Measurements from ENCODE around the gene DBNDD1. TPM values are rescaled to one million over a fixed set of nuclear protein-coding genes. Genes with fewer than 3 reads are reported as not detected.
"Not testable (repeated sequence)": the region's sequence is repeated elsewhere in the genome, so short reads cannot be mapped to it uniquely, and the experiment has no call there.

DBNDD1 gene, protein sequence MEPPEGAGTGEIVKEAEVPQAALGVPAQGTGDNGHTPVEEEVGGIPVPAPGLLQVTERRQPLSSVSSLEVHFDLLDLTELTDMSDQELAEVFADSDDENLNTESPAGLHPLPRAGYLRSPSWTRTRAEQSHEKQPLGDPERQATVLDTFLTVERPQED
- 10 to 100 TPM in 1 of 2 donors, 1 to 10 TPM in 1; 8.7 to 19.9 TPM for total RNA-seq

DNA sequence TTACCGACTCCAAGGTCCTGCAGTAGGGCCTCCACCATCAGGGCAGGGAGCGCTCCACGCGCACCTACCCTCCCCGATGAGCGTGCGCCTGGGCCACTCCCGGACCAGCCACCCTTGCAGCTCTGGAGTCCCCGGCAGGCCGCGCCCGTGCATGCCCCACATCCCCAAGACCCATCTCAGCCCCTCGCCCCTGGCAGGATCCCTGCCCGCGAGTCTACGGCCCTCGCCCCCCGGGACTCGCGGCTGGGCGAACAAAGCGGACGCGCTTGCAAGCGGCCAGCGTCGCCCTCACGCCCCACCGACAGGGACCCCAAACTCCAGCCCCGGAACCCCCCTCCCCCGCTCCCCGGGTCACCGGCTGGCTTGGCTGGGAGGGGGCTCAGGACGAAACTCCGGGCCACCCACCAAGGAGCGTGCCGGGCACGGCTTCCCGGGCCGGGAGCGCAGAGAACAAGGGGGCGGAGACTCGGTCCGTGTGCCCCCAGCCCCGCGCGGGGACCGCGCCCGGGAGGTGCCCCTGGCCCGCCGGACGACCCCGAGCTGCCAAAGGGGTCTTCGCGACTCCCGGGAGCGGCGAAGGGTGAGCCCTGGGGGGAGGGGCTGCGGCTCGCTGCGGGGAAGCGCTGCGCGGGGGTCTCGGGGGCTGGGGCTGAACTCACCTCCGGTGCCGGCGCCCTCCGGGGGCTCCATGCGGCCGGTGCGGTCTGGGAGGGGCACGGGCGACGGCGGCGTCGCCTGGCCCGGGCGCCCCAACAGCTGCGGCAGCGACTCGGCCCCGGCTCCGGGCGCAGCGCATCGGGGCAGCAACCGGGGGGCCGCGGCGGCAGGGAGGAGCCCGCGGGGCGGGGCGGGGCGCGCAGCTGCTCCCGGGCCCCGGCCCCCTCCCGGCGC is at the start of gene DBNDD1:
Gene DBNDD1 (minus strand): TSS at position 805 of the 891 bp plus-strand sequence. CDS start 115 bp downstream, at position 690.
- H3K4me1 ChIP-seq (ENCODE audit: control insufficient read depth in 1 of 2, low read depth in 2 of 2) = peaks cover 15 to 43% of the 10 kb centered on the region in 2 donors
- H3K27ac ChIP-seq = peak within 1 kb of the TSS; percentile 37 to 47
- peak within 1 kb of the TSS; percentile 80 for H3K4me3 ChIP-seq
- H3K27me3 ChIP-seq (replicated peaks; ENCODE audit: insufficient read depth) = no peaks in the 10 kb centered on the region
- no peak for ATAC-seq (ENCODE audit: insufficient number of reproducible peaks, low FRiP score, low read depth)
- no peaks in the 10 kb centered on the region for H3K9me3 ChIP-seq
- DNase-seq (ENCODE audit: low spot score) = no peak
- TF ChIP-seq, protein P1, sequence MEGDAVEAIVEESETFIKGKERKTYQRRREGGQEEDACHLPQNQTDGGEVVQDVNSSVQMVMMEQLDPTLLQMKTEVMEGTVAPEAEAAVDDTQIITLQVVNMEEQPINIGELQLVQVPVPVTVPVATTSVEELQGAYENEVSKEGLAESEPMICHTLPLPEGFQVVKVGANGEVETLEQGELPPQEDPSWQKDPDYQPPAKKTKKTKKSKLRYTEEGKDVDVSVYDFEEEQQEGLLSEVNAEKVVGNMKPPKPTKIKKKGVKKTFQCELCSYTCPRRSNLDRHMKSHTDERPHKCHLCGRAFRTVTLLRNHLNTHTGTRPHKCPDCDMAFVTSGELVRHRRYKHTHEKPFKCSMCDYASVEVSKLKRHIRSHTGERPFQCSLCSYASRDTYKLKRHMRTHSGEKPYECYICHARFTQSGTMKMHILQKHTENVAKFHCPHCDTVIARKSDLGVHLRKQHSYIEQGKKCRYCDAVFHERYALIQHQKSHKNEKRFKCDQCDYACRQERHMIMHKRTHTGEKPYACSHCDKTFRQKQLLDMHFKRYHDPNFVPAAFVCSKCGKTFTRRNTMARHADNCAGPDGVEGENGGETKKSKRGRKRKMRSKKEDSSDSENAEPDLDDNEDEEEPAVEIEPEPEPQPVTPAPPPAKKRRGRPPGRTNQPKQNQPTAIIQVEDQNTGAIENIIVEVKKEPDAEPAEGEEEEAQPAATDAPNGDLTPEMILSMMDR (IDR thresholded peaks at IDR 0.05) = no peak
- H3K36me3 ChIP-seq = no peaks in the 10 kb centered on the region

DNA sequence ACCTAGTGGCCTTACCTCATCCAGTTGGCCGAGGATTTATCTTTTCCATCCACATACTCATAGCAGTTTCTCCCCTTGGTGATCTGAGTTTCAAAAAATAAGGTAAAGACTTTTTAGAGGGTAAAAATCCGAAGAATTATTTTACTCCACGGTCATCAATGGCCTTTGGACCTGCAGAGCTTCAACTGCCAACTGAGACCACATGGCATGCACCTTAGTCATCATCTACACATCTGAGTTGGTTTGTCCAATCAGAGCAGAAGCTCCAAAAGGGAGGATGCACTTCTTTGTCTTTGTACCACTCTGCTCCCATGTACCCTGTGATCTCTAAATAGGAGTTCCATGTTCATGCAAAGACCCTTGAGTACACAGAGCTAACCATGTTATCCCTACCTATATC is 42.2 kb upstream of the DBNDD1 start:
- no peaks in the 10 kb centered on the region for H3K27me3 ChIP-seq (replicated peaks; ENCODE audit: insufficient read depth)
- H3K27ac ChIP-seq = no peak overlapping the region
- H3K36me3 ChIP-seq = no peaks in the 10 kb centered on the region
- DNase-seq (ENCODE audit: low spot score) (no peak), ATAC-seq (ENCODE audit: insufficient number of reproducible peaks, low FRiP score, low read depth) (no peak)
- H3K4me3 ChIP-seq = no peak overlapping the region
- TF ChIP-seq, protein P1 (IDR thresholded peaks at IDR 0.05) = no peak
- H3K4me1 ChIP-seq (ENCODE audit: control insufficient read depth in 1 of 2, low read depth in 2 of 2) = no peaks in the 10 kb centered on the region
- H3K9me3 ChIP-seq = no peaks in the 10 kb centered on the region

DNA sequence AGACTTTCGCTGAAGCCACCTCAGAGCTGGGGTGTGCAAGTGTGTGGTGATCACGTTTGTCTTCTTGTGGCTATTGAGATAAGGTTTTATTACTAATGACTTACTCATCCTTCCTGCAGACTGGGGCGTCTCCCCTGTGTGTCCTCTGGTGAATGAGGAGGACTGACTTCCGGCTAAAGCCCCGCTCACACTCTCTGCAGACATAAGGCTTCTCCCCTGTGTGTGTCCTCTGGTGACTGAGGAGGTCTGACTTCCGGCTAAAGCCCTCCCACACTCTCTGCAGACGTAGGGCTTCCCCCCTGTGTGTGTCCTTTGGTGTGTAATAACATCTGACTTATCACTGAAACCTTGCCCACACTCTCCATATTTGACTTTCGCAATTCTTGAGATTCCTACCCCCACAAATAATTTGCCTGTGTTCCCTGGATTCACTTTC is 38.5 kb upstream of the DBNDD1 start:
- DNase-seq (ENCODE audit: low spot score) = no peak
- Histone ChIP-seq H3K4me3 (no peak overlapping the region), H3K27ac (no peak overlapping the region), H3K4me1 (ENCODE audit: control insufficient read depth in 1 of 2, low read depth in 2 of 2) (no peaks in the 10 kb centered on the region), H3K27me3 (replicated peaks; ENCODE audit: insufficient read depth) (no peaks in the 10 kb centered on the region), H3K36me3 (no peaks in the 10 kb centered on the region), H3K9me3 (peaks cover 11% of the 10 kb centered on the region)
- ATAC-seq (ENCODE audit: insufficient number of reproducible peaks, low FRiP score, low read depth) = no peak
- TF ChIP-seq, protein P1 (IDR thresholded peaks at IDR 0.05) = no peak

DNA sequence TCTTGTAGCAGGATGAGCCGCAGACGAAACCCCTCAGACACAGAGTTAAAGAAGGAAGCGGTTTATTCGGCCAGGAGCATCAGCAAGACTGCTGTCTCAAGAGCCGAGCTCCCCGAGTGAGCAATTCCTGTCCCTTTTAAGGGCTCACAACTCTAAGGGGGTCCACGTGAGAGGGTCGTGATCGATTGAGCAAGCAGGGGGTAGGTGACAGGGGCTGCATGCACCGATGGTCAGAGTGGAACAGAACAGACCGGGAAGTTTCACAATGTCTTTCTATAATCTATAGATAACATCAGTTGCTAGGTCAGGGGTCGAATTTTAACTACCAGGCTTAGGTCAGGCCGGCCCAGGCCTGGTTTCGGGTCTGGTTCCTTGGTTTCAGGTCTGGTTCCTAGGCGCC is 37.3 kb upstream of the DBNDD1 start:
- H3K36me3 ChIP-seq; H3K27ac ChIP-seq; ATAC-seq (ENCODE audit: insufficient number of reproducible peaks, low FRiP score, low read depth); H3K4me1 ChIP-seq (ENCODE audit: control insufficient read depth in 1 of 2, low read depth in 2 of 2); DNase-seq (ENCODE audit: low spot score); H3K27me3 ChIP-seq (replicated peaks; ENCODE audit: insufficient read depth); H3K4me3 ChIP-seq: not testable (repeated sequence)
- H3K9me3 ChIP-seq = peaks cover 11% of the 10 kb centered on the region

DNA sequence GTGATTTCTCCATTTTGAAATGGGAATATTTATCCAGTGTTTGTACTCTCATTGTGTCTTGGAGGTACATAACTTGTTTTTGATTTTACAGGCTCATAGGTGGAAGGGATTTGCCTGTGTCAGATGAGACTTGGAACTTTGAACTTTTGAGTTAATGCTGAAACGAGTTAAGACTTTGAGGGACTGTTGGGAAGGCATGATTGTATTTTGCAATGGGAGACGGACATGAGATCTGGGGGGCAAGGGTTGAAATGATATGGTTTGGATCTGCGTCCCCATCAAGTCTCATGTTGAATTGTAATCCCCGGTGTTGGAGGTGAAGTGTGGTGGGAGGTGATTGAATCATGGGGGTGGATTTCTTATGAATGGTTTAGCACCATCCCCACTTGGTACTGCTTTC is 36.1 kb upstream of the DBNDD1 start:
- Histone ChIP-seq H3K36me3 (no peaks in the 10 kb centered on the region), H3K4me3 (no peak overlapping the region), H3K27me3 (replicated peaks; ENCODE audit: insufficient read depth) (no peaks in the 10 kb centered on the region), H3K4me1 (ENCODE audit: control insufficient read depth in 1 of 2, low read depth in 2 of 2) (no peaks in the 10 kb centered on the region), H3K27ac (no peak overlapping the region), H3K9me3 (peaks cover 11% of the 10 kb centered on the region)
- no peak for ATAC-seq (ENCODE audit: insufficient number of reproducible peaks, low FRiP score, low read depth)
- TF ChIP-seq, protein P1 (IDR thresholded peaks at IDR 0.05) = no peak
- no peak for DNase-seq (ENCODE audit: low spot score)

Measured in thoracic aorta (tissue), 2 donors.